ENCODE measurements around the gene ODAD2. TPM values are rescaled to one million over a fixed set of nuclear protein-coding genes. Genes with fewer than 3 reads are reported as not detected.

The ODAD2 gene
- total RNA-seq, 1 donor from 2014 or later: 1.5 TPM

- no peak for TF ChIP-seq CTCF (conservative IDR thresholded peaks at IDR 0.05)
- Mint-ChIP-seq H3K27me3 (no peaks in the 10 kb centered on the region), H3K9me3 (no peaks in the 10 kb centered on the region), H3K4me1 (ENCODE audit: unreplicated experiment) (no peaks in the 10 kb centered on the region), H3K36me3 (no peaks in the 10 kb centered on the region), H3K4me3 (no peak overlapping the region), H3K27ac (no peak overlapping the region)
- DNase-seq (ENCODE audit: extremely low spot score, unreplicated experiment): no peak
Measured at GRCh38 chr10:27950242-27950564, 48.7 kb downstream of the ODAD2 start.

- H3K36me3 Mint-ChIP-seq: no peaks in the 10 kb centered on the region
- no peak for DNase-seq (ENCODE audit: extremely low spot score, unreplicated experiment)
Measured at GRCh38 chr10:27949528-27950241, 49.2 kb downstream of the ODAD2 start.

GRCh38 chr10:27948186-27948585 is 50.7 kb downstream of the ODAD2 start:
- no peak overlapping the region for H3K27ac Mint-ChIP-seq
- H3K9me3 Mint-ChIP-seq: no peaks in the 10 kb centered on the region
- no peaks in the 10 kb centered on the region for H3K36me3 Mint-ChIP-seq
- no peak overlapping the region for H3K4me3 Mint-ChIP-seq
- peaks cover 3% of the 10 kb centered on the region for H3K27me3 Mint-ChIP-seq
- H3K4me1 Mint-ChIP-seq (ENCODE audit: unreplicated experiment): no peaks in the 10 kb centered on the region
- TF ChIP-seq CTCF (conservative IDR thresholded peaks at IDR 0.05): no peak
- no peak for DNase-seq (ENCODE audit: extremely low spot score, unreplicated experiment)

More at GRCh38 chr10:27949528-27950241, 49.2 kb downstream of the ODAD2 start:
- no peak for TF ChIP-seq CTCF (conservative IDR thresholded peaks at IDR 0.05)
- no peaks in the 10 kb centered on the region for H3K9me3 Mint-ChIP-seq
- no peaks in the 10 kb centered on the region for H3K27me3 Mint-ChIP-seq
- H3K27ac Mint-ChIP-seq: no peak overlapping the region
- H3K4me1 Mint-ChIP-seq (ENCODE audit: unreplicated experiment): no peaks in the 10 kb centered on the region
- H3K4me3 Mint-ChIP-seq: no peak overlapping the region

GRCh38 chr10:27947540-27947939 is 51.3 kb downstream of the ODAD2 start:
- Mint-ChIP-seq H3K9me3 (no peaks in the 10 kb centered on the region), H3K36me3 (no peaks in the 10 kb centered on the region), H3K27ac (no peak overlapping the region), H3K4me1 (ENCODE audit: unreplicated experiment) (no peaks in the 10 kb centered on the region), H3K27me3 (peaks cover 3% of the 10 kb centered on the region), H3K4me3 (no peak overlapping the region)
- no peak for DNase-seq (ENCODE audit: extremely low spot score, unreplicated experiment)
- no peak for TF ChIP-seq CTCF (conservative IDR thresholded peaks at IDR 0.05)

- H3K4me3 Mint-ChIP-seq: no peak overlapping the region
- H3K4me1 Mint-ChIP-seq (ENCODE audit: unreplicated experiment): no peaks in the 10 kb centered on the region
- H3K27ac Mint-ChIP-seq: no peak overlapping the region
- no peak for DNase-seq (ENCODE audit: extremely low spot score, unreplicated experiment)
- H3K36me3 Mint-ChIP-seq: no peaks in the 10 kb centered on the region
- TF ChIP-seq CTCF (conservative IDR thresholded peaks at IDR 0.05): no peak
- peaks cover 3% of the 10 kb centered on the region for H3K27me3 Mint-ChIP-seq
- H3K9me3 Mint-ChIP-seq: no peaks in the 10 kb centered on the region
Measured at GRCh38 chr10:27944005-27944404, 54.9 kb downstream of the ODAD2 start.
